IPS-18c (cell line): ENCODE measurements around the gene ASB3.
"Not testable (repeated sequence)": the region's sequence is repeated elsewhere in the genome, so short reads cannot be mapped to it uniquely, and the experiment has no call there.

Source experiments
- H3K4me3 ChIP-seq: 2 replicates; pipeline ENCODE4 v1.7.0; 2013; ENCODE audit warnings: low read depth, mild to moderate bottlenecking, low read length, moderate library complexity; ENCODE audit not compliant: insufficient read depth
- H3K9me3 ChIP-seq: one replicate; pipeline ENCODE4 v1.6.1; 2013; ENCODE audit warnings: mild to moderate bottlenecking, low read length, moderate library complexity; ENCODE audit not compliant: control insufficient read depth, insufficient read depth

The ASB3 gene

DNA sequence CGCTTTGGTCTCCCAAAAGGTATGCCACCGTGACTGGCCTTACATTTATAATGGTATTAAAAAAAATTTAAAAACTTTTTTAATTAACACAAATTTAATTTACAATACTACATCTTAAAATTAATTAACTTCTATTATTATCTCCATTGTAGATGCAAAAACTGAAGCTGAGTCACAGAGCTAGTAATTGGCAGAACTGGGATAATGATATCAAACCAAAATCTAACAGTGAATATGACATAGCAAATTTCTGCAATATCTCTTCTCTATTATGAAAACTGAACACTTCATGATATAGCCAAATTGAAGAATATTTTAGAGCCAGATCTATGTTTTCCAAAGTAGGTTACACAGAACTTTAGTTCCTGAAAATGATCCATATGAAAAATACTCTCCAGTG, 85.5 kb downstream of the ASB3 start:
- no peak overlapping the region for H3K4me3 ChIP-seq
- no peaks in the 10 kb centered on the region for H3K9me3 ChIP-seq

DNA sequence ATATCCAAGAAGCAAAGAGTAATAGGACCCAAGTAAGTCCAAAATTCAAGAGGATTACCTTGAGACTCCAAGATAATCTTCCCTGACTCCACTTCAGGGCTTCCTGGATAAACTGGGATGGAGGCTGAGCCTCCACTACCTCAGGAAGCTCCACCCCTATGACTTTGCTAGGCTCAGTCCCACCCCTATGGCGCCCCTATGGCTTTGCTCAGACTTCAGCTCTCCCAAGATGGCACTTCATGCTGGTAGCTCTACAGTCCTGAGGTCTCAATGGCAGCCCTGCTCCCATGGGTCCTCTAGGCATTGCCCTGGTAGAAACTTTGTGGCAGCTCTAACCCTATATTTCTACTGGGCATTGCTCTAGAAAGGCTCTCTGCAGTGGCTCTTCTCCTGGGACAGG, 89.1 kb downstream of the ASB3 start:
- no peak overlapping the region for H3K4me3 ChIP-seq
- H3K9me3 ChIP-seq: no peaks in the 10 kb centered on the region

DNA sequence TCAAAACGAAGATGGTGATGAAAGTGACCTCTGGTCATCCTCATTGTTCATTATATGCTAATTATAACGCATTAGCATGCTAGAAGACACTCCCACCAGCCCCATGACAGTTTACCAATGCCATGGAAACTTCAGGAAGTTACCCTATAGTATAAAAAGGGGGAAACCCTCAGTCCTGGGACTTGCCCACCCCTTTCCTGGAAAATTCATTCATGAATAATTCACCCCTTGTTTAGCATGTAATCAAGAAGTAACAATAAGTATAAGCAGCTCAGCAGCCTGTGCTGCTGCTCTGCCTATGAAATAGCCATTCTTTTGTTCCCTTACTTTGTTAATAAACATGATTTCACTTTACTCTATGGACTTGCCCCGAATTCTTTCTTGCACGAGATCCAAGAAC, 89.7 kb downstream of the ASB3 start:
- Histone ChIP-seq H3K4me3 (no peak overlapping the region), H3K9me3 (no peaks in the 10 kb centered on the region)

DNA sequence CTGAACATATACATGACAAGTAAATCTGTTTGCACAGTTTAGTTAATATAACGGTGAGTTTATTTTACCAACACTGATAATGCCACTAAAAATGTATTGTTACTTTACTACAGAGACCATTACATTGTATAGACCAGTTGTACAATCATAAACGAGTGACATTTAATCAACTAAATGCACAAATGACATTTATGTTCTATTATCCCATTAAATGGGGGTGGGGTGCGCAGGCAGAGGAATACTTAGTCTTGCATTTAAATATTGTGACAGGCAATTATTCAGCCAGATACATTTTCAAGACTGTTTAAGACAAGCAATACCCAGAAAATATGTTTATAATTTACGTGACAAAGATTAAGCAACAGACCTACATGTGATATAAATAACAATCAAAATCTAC, 91.2 kb downstream of the ASB3 start:
- Histone ChIP-seq H3K4me3 (no peak overlapping the region), H3K9me3 (no peaks in the 10 kb centered on the region)

DNA sequence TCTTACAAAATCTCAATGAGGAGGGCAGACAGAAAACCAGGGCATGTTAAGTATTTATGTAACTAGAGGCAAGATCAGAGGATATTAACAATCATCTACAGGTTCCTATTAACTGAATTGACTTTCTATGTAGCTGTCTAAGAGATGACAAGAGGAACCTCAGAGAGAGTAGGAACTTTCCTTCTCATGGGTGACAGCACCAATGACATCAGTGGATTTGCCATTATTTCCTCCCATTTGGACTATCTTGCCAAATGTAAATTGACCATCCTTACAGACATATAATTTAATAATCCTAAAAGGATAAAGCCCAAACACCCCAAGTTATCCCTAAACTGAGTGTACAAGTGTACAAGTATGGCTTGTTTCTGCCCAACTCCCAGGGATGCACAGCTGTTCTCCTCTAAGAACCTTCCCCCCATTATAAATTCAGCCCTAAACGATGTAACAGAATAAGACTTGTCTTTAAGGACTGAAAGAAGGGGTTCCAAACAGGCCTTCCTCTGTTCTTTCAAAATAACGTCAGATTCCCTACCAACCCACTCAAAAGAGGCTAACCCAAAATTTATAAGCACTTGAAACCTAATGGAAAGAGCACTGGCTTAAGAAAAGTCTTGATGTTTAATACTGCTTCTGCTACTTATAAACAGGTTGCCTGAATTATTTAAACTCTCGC, 92.5 kb downstream of the ASB3 start:
- H3K9me3 ChIP-seq: no peaks in the 10 kb centered on the region
- no peak overlapping the region for H3K4me3 ChIP-seq

DNA sequence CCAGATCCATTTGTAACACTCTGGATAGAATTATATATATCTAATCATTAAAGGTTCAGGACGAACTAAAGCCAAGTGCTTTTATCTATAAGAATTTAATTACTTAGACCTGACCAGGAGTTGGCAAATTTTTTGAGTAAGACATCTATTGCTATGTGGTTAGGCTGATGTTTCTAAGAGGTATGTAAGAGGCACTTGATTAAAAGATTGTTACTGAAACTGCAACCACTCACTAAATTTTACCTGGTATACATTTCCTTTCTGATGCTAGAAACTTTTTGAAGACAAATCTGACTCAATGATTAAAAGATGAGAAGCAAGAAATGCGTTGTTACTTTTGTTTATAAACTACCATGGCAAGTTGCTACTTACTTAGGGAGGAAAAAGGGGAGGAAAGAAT, 95.9 kb downstream of the ASB3 start:
- H3K9me3 ChIP-seq: no peaks in the 10 kb centered on the region
- no peak overlapping the region for H3K4me3 ChIP-seq

DNA sequence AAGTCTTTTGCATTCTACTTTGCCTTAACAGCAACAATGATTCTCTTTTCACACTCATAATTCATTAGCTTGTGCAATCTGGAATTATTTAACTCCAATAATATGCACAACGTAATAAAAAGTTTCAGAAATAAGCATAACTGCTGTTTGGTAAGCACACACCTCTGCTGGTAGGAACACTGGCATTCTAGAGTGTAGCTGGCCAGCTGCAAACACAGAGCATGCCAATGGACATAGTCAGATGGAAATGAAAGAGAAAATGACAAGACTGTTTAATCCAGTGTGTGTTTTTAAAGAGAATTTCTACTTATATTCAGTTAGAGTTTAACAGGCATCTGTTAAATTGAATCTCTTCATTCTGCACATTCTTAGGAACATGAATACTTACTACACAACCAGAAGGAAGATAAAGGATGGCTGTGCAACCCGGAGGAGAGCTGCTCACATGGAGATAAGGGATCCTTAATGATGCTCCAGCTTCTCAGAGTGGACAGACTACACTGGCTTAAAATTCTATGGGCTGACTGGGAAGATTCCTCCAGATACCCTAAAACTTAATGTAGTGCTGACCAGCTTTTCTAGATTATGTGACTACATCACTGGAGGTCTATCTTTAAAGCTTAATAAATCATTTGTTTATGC, 113.8 kb downstream of the ASB3 start:
- Histone ChIP-seq H3K9me3 (no peaks in the 10 kb centered on the region), H3K4me3 (no peak overlapping the region)

DNA sequence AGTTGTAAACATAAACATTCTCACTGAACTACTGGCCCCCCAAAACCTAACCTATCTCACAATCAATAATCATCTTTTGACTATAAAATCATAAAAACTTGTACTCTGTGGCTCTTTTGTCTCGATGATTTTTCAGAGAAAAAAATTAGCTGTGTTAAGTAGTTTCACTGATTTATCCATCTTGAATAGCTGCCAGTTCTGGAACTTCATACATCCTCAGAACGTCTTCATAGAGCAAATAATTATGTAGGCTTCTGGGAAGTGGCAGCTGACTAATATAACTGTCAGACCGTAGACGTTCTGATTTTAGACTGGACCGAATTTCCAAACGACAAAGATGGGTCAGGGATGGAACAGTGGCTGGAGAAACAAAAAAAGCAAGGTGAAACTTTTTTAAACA, 116.4 kb downstream of the ASB3 start:
- Histone ChIP-seq H3K4me3 (no peak overlapping the region), H3K9me3 (no peaks in the 10 kb centered on the region)

DNA sequence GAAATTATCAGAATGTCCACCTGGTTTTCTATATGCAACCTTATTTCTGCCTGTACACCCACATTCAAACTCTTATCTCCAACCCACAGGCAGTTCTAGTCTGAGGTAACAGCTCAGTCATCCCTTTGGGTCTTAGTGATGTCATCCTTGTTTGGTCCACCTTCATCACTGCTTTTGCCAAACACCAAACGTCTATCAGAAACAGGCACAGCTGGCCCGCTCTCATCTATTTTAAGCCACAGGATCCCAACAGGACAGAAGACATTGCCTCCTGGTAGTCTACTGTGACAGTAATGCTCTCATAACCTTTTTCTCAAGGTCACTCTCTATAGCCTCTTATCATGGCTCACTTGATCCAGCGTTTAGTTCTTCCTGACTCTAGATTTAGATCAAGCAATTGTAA, 118.1 kb downstream of the ASB3 start:
- no peak overlapping the region for H3K4me3 ChIP-seq
- no peaks in the 10 kb centered on the region for H3K9me3 ChIP-seq

DNA sequence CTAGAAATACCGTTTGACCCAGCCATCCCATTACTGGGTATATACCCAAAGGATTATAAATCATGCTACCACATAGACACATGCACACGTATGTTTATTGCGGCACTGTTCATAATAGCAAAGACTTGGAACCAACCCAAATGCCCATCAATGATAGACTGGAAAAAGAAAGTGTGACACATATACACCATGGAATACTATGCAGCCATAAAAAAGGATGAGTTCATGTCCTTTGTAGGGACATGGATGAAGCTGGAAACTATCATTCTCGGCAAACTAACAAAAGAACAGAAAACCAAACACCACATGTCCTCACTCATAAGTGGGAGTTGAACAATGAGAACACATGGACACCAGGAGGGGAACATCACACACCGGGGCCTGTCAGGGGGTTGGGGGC, 119.6 kb downstream of the ASB3 start:
- not testable (repeated sequence) for H3K4me3 ChIP-seq, H3K9me3 ChIP-seq

DNA sequence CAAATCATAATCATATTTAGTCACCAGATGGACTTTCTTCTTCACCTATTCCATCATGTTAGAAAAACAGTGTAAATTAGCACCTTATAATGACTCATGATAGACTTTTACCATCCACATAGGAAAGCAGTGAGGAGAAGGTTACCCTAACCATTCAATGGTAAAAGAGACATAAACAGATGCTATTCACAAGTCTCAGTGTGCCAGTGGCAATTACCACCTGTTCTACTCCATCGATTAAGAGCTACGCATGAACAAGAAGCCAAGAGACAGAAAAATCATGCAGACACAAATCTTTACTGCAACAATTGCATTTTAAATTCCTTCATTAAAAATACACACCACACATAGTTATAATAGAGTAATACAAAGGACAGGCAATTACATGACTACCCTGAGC, 125.9 kb downstream of the ASB3 start:
- no peak overlapping the region for H3K4me3 ChIP-seq

DNA sequence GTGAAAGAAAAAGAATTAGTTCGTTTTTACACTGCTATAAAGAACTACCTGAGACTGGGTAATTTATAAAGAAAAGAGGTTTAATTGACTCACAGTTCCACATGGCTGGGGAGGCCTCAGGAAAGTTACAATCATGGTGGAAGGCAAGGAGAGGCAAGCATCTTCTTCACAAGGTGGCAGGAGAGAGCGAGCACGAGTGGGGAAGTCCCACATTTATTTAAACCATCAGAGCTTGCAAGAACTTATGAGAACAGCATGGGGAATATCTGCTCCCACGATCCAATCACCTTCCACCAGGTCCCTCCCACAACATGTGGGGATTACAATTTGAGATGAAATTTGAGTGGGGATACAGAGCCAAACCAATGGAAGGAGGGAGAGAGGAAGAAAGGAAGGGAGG, 128.3 kb downstream of the ASB3 start:
- H3K4me3 ChIP-seq, H3K9me3 ChIP-seq: not testable (repeated sequence)

More for the DNA sequence above, 125.9 kb downstream of the ASB3 start:
- no peaks in the 10 kb centered on the region for H3K9me3 ChIP-seq

DNA sequence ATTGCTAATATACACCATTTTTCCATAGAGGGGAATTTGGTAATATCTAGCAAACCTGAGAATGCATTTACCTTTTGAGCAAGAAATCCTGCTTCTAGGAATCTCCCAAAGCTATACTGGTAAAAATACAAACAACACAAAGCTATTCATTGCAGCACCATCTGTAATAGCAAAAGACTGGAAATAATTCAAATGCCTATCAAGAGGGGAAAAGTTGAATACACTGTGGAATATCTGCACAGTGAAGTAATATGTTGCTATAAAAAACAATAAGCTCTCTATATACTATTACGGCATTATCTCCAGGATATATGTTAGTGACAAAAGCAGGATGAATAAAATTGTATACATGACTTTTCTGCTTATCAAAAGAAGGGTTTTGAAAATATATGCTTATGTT, 131.5 kb downstream of the ASB3 start:
- no peak overlapping the region for H3K4me3 ChIP-seq
- no peaks in the 10 kb centered on the region for H3K9me3 ChIP-seq

DNA sequence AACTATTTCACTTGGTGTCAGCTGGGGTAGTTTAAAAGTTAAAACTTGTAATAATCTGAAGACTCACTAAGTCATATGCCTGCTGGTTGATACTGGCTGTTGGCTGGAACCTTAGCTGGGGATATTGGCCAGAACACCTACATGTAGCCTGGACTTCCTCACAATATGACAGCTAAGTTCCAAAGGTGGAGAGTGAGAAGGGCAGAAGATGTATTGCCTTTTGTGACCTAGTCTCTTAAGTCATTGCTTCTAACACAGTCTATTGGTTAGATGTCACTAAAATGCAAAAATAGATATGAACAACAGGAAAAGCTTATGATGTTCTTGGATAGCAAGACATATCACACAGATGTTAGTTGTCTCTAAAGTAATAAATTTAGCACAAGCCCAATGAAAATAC, 132.4 kb downstream of the ASB3 start:
- no peaks in the 10 kb centered on the region for H3K9me3 ChIP-seq
- H3K4me3 ChIP-seq: no peak overlapping the region

DNA sequence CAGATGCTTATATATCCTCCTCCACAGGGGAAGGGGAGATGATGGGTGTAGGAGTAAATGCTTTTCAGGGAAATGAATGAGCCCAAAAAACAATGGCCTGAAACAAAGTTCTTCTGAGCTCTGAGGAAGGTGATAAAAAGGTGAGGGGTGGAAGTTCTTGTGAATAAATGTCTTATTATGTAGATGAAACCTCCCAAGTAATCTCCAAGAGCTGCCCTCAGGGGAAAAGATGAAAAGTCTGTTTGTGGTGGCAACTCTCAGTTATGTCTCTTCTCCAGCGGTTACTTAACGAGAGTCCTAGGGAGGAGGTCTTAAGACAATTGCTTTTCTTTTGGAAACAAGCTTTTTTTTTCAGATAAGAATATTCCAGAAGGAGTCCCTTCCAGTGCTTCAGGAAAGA, 134.6 kb downstream of the ASB3 start:
- Histone ChIP-seq H3K9me3 (no peaks in the 10 kb centered on the region), H3K4me3 (no peak overlapping the region)

DNA sequence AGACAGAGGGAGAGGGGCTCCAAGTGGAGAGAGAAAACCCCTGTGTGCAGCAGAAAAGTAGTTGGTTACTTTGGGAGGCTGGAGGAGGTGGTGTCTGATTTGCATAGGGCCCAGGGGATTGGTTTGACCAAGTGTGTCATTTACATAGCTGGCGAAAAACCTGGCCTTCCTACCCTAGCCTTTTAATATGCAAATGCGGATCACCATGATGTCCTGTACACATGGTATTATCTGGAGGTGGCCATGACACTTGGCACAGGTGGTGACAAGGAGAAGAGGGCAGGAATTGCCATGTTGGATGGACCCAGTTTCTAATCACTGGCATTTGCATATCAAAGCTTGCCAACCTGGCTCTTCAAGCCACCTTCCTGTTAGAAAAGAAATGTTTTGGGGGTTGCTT, 140.0 kb downstream of the ASB3 start:
- H3K9me3 ChIP-seq: no peaks in the 10 kb centered on the region
- no peak overlapping the region for H3K4me3 ChIP-seq

DNA sequence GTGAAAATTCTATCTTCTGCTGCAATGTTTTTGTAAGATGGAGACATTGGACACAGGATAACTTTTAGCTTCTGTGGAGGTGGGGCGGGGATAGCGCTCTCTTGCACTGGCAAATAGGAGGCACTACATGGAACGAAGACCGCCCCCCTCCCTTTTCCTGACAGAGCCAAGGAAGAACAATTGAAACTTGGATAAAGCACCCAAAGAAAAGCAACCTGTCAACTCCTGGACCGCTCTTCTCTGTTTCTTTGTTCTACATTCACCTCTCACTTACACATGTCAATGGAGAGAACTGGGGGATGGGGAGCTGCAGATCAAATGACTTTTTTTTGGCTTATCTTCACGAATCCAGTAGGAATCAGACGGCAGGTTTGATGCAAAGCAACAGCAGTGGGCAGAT, 145.5 kb downstream of the ASB3 start:
- Histone ChIP-seq H3K4me3 (no peak overlapping the region), H3K9me3 (no peaks in the 10 kb centered on the region)

DNA sequence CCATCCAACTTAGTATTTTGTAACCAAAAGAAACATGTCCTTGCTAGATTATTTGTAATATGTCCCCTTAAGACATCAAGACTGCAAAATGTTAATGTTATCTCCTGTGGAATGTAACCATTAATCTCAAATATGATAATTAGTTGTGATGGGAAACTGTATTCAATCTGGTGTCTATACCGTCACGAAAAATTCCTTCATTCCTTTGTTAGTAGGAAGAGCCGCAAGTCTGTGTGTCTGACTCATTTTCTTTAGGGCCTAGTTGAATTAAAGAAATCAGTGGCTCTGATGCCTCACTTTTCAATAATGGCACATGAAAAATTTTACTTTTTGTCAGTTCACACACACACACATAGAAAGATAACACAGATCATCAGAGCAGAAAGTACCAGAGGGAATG, 146.3 kb downstream of the ASB3 start:
- Histone ChIP-seq H3K9me3 (no peaks in the 10 kb centered on the region), H3K4me3 (no peak overlapping the region)

DNA sequence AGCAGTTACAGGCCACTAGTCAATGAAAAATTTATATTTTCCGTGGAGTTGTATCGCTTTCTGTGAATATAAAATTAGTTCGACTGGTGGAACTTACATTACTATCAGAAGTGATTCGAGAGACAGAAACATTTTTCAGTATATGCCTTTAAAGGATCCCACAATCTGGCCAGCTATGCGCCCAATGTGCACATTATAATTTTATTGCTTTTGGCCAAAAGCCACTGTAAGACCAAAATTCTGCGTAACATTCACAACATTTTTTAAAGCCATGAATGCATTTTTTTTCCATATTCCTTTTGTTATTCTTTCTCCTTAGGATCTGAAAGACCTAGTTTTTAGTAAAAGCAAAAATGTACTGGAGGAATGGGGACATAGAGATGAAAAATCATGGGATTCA, 150.2 kb downstream of the ASB3 start:
- H3K9me3 ChIP-seq: no peaks in the 10 kb centered on the region

More for the DNA sequence above, 150.2 kb downstream of the ASB3 start:
- no peak overlapping the region for H3K4me3 ChIP-seq
